GM23338 (cell line): ENCODE data around the gene RTL1. TPM values are rescaled to one million over a fixed set of nuclear protein-coding genes. Genes with fewer than 3 reads are reported as not detected.

Experiments
- ATAC-seq: fragments of 200-7000 bp; cut with Tn5 transposase; 3 replicates; pipeline ENCODE4 v1.9.1; 2020
- DNase-seq: peaks from one replicate; pipeline ENCODE4 v3.0.0-alpha.2; 2015; ENCODE audit warnings: low spot score
- H2AFZ ChIP-seq: fragments of 200-600 bp; sonication (generic); 2 replicates; pipeline ENCODE4 v1.8.0; 2016; ENCODE audit warnings: antibody characterized with exemption, mild to moderate bottlenecking, moderate library complexity
- H3F3A ChIP-seq: fragments of 200-600 bp; sonication (generic); replicated peaks from 2 replicates; pipeline ENCODE4 v1.8.0; 2017; ENCODE audit warnings: antibody characterized with exemption, mixed run types, low read depth
- H3K27ac ChIP-seq: fragments of 200-600 bp; sonication (generic); 2 replicates; pipeline ENCODE4 v1.6.1; 2016; ENCODE audit warnings: low read depth
- H3K27me3 ChIP-seq: fragments of 200-600 bp; sonication (generic); 2 replicates; pipeline ENCODE4 v1.8.0; 2016; ENCODE audit warnings: mild to moderate bottlenecking, mixed run types, moderate library complexity; ENCODE audit not compliant: insufficient read depth
- H3K36me3 ChIP-seq: fragments of 200-600 bp; sonication (generic); 2 replicates; pipeline ENCODE4 v1.8.0; 2016; ENCODE audit warnings: mild to moderate bottlenecking; ENCODE audit not compliant: insufficient read depth
- H3K4me1 ChIP-seq: fragments of 200-600 bp; sonication (generic); 2 replicates; pipeline ENCODE4 v1.8.0; 2016; ENCODE audit warnings: mild to moderate bottlenecking, moderate library complexity; ENCODE audit not compliant: insufficient read depth
- H3K4me2 ChIP-seq: fragments of 200-600 bp; sonication (generic); 2 replicates; pipeline ENCODE4 v1.7.1; 2017; ENCODE audit warnings: mixed run types
- H3K4me3 ChIP-seq: fragments of 200-600 bp; sonication (generic); 2 replicates; pipeline ENCODE4 v1.6.1; 2016; ENCODE audit warnings: mixed run types
- H3K79me2 ChIP-seq: fragments of 200-600 bp; sonication (generic); replicated peaks from 2 replicates; pipeline ENCODE4 v1.8.0; 2017; ENCODE audit warnings: mild to moderate bottlenecking; ENCODE audit not compliant: insufficient read depth
- H3K9me2 ChIP-seq: fragments of 200-600 bp; sonication (generic); 2 replicates; pipeline ENCODE4 v1.8.0; 2017; ENCODE audit not compliant: insufficient read depth
- H4K20me1 ChIP-seq: fragments of 200-600 bp; sonication (generic); replicated peaks from 2 replicates; pipeline ENCODE4 v1.8.0; 2017; ENCODE audit warnings: mild to moderate bottlenecking; ENCODE audit not compliant: insufficient read depth
- H3K27ac Mint-ChIP-seq: 2 replicates; pipeline ENCODE4 v1.8.0; 2020; ENCODE audit warnings: inconsistent platforms, mild to moderate bottlenecking, moderate library complexity, mixed read lengths
- H3K27me3 Mint-ChIP-seq: 3 replicates; pipeline ENCODE4 v1.8.0; 2022; ENCODE audit warnings: low read depth, mild to moderate bottlenecking, moderate library complexity, mixed read lengths, inconsistent platforms; ENCODE audit not compliant: insufficient read depth, poor library complexity
- H3K36me3 Mint-ChIP-seq: 3 replicates; pipeline ENCODE4 v1.8.0; 2021; ENCODE audit warnings: low read depth, mild to moderate bottlenecking, inconsistent platforms, moderate library complexity, mixed read lengths
- H3K4me1 Mint-ChIP-seq: 3 replicates; pipeline ENCODE4 v1.8.0; 2020; ENCODE audit warnings: mild to moderate bottlenecking, inconsistent platforms, mixed read lengths
- H3K4me3 Mint-ChIP-seq: 3 replicates; pipeline ENCODE4 v1.8.0; 2021; ENCODE audit warnings: moderate library complexity, mild to moderate bottlenecking, inconsistent platforms, mixed read lengths
- H3K9me3 Mint-ChIP-seq: 3 replicates; pipeline ENCODE4 v1.8.0; 2020; ENCODE audit warnings: moderate library complexity, mild to moderate bottlenecking, inconsistent platforms, mixed read lengths
- CREB1 ChIP-seq: fragments of 250-450 bp; sonication (Bioruptor Pico); IDR thresholded peaks from 2 replicates; pipeline ENCODE4 v1.5.0; 2020; ENCODE audit warnings: low read depth, mild to moderate bottlenecking, moderate library complexity
- JUNB ChIP-seq: IDR thresholded peaks from one replicate; pipeline ENCODE4 v1.6.1; 2016; ENCODE audit warnings: antibody characterized with exemption; ENCODE audit not compliant: unreplicated experiment
- POLR2AphosphoS5 ChIP-seq: IDR thresholded peaks from 2 replicates; pipeline ENCODE4 v1.6.1; 2016; ENCODE audit warnings: antibody characterized with exemption, low read depth
- STAT1 ChIP-seq: IDR thresholded peaks from one replicate; pipeline ENCODE4 v1.6.1; 2016; ENCODE audit warnings: antibody characterized with exemption; ENCODE audit not compliant: unreplicated experiment
- ZNF114 ChIP-seq: fragments of 250-450 bp; sonication (Bioruptor Pico); IDR thresholded peaks from 2 replicates; pipeline ENCODE4 v1.5.0; 2020; ENCODE audit warnings: mild to moderate bottlenecking, moderate library complexity
- polyA plus RNA-seq: library from polyadenylated mRNA; unstranded; fragments of >200 nt; fragmentation: Nextera tagmentation; extraction: Ambion mirVana; gene quantifications from 2 replicates; pipeline ENCODE4 v1.2.1, GENCODE V29; 2016
- total RNA-seq: library from RNA; depleted of rRNA; stranded (reverse); fragments of >200 nt; shearing (Covaris generic); gene quantifications from 2 replicates; pipeline ENCODE4 v1.2.3, GENCODE V29; 2014
- TF ChIP-seq, protein P1 (sequence below): IDR thresholded peaks from one replicate; pipeline ENCODE4 v1.6.1; 2018; ENCODE audit warnings: antibody characterized with exemption; ENCODE audit not compliant: unreplicated experiment
- TF ChIP-seq, protein P2 (sequence below), 2 experiments: fragments of 200-600 bp in 1 of 2; sonication (generic) in 1 of 2; conservative IDR thresholded peaks; 2 replicates each; pipeline versions ENCODE4 v1.5.1 to v1.6.1; 2016 to 2017; ENCODE audit warnings: antibody characterized with exemption in 2 of 2, low read depth in 2 of 2, mild to moderate bottlenecking in 2 of 2, moderate library complexity in 1 of 2
- TF ChIP-seq, protein P3 (sequence below): IDR thresholded peaks from 2 replicates; pipeline ENCODE4 v1.6.1; 2016; ENCODE audit warnings: antibody characterized with exemption

RTL1 gene
- total and polyA plus RNA-seq, 2 experiments from 2014 or later = not detected

DNA sequence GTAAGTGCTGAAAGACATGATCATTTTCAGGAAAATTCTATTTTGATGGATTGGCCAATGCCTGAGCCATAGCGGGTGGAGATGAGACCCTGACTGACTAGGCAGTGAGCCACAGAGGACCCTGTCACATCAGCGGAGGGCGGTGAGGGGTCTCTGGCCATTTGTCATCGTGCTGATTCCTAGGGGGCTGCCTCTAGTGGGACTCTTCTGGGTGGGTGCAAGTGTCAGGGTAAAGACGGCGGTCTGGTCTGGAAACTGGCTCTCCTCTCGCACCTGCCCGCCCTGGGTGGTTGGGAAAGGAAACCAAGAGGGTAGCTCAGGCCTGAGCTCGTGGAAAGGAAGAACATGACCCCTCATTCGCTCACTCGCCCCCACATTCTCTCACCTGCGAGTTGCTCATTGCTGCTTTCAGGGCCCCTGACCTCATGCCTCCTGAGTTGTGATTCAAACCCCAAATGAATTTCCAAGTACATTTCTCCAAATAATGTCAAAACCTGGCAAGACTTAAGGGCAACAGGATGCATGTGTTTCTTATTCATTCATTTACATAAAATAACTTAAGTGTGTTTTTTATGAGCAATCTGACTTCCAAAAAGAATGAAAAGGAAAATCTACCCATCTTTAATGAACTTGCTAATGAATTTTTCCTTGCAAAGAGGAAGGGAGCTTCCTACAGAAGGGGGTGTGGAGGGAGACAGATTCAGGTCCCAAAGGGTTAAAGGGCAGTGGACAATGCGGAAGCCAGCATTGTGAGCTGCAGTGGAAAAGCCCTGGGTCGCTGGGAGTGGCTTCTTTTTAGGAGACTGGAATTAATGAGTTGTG lies 64.8 kb downstream of the RTL1 start (continued):
- no peak for TF ChIP-seq ZNF114 (CRISPR knock-in tag)
- no peak for TF ChIP-seq CREB1
- TF ChIP-seq, protein P1, sequence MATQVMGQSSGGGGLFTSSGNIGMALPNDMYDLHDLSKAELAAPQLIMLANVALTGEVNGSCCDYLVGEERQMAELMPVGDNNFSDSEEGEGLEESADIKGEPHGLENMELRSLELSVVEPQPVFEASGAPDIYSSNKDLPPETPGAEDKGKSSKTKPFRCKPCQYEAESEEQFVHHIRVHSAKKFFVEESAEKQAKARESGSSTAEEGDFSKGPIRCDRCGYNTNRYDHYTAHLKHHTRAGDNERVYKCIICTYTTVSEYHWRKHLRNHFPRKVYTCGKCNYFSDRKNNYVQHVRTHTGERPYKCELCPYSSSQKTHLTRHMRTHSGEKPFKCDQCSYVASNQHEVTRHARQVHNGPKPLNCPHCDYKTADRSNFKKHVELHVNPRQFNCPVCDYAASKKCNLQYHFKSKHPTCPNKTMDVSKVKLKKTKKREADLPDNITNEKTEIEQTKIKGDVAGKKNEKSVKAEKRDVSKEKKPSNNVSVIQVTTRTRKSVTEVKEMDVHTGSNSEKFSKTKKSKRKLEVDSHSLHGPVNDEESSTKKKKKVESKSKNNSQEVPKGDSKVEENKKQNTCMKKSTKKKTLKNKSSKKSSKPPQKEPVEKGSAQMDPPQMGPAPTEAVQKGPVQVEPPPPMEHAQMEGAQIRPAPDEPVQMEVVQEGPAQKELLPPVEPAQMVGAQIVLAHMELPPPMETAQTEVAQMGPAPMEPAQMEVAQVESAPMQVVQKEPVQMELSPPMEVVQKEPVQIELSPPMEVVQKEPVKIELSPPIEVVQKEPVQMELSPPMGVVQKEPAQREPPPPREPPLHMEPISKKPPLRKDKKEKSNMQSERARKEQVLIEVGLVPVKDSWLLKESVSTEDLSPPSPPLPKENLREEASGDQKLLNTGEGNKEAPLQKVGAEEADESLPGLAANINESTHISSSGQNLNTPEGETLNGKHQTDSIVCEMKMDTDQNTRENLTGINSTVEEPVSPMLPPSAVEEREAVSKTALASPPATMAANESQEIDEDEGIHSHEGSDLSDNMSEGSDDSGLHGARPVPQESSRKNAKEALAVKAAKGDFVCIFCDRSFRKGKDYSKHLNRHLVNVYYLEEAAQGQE = no peak
- no peak for TF ChIP-seq POLR2AphosphoS5
- TF ChIP-seq, protein P2, sequence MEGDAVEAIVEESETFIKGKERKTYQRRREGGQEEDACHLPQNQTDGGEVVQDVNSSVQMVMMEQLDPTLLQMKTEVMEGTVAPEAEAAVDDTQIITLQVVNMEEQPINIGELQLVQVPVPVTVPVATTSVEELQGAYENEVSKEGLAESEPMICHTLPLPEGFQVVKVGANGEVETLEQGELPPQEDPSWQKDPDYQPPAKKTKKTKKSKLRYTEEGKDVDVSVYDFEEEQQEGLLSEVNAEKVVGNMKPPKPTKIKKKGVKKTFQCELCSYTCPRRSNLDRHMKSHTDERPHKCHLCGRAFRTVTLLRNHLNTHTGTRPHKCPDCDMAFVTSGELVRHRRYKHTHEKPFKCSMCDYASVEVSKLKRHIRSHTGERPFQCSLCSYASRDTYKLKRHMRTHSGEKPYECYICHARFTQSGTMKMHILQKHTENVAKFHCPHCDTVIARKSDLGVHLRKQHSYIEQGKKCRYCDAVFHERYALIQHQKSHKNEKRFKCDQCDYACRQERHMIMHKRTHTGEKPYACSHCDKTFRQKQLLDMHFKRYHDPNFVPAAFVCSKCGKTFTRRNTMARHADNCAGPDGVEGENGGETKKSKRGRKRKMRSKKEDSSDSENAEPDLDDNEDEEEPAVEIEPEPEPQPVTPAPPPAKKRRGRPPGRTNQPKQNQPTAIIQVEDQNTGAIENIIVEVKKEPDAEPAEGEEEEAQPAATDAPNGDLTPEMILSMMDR (conservative IDR thresholded peaks at IDR 0.05; ENCODE audit: low read depth in 2 of 2) = no peak
- TF ChIP-seq, protein P3, sequence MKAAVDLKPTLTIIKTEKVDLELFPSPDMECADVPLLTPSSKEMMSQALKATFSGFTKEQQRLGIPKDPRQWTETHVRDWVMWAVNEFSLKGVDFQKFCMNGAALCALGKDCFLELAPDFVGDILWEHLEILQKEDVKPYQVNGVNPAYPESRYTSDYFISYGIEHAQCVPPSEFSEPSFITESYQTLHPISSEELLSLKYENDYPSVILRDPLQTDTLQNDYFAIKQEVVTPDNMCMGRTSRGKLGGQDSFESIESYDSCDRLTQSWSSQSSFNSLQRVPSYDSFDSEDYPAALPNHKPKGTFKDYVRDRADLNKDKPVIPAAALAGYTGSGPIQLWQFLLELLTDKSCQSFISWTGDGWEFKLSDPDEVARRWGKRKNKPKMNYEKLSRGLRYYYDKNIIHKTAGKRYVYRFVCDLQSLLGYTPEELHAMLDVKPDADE = no peak
- no peak for TF ChIP-seq JUNB
- no peak for TF ChIP-seq STAT1

DNA sequence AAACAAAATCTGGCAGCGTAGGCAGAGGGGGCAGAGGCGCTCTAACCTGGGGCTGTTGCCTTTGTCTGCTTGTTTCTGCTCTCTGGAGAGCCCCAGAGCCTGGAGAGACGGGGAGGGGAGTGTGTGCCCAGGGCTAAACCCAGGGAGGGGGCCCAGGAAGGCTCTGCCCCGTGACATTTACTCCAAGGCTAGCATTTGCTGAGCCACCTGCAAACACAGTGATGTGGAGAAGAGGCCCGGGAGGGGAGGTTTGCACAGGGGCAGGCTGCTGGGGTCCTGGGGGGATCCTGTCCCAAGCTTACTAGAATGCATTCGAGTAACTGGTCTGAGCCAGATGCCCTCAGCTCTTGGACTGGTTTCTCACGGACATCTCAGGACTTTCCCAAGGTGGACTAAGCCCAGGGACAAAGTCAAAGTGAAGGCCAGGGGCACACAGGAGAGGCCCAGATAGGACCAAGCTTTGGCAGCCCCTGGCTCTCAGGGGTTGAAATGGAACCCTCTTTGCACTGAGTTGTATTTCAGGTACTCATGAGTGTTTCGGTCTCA lies 65.6 kb downstream of the RTL1 start:
- Histone ChIP-seq H2AFZ (no peak overlapping the region), H3K27ac (no peak overlapping the region), H3K4me3 (no peak overlapping the region), H3K36me3 (no peaks in the 10 kb centered on the region), H3K79me2 (no peaks in the 10 kb centered on the region), H4K20me1 (no peaks in the 10 kb centered on the region), H3F3A (no peaks in the 10 kb centered on the region), H3K4me2 (no peak overlapping the region), H3K27me3 (no peaks in the 10 kb centered on the region), H3K9me2 (no peaks in the 10 kb centered on the region; the same call in 1 of the 2 replicates), H3K4me1 (peaks cover 21% of the 10 kb centered on the region)
- ATAC-seq (no peak), DNase-seq (no peak)
- Mint-ChIP-seq H3K4me1 (peaks cover 47% of the 10 kb centered on the region), H3K27me3 (peaks cover 24% of the 10 kb centered on the region), H3K9me3 (no peaks in the 10 kb centered on the region), H3K27ac (no peak overlapping the region), H3K4me3 (no peak overlapping the region), H3K36me3 (no peaks in the 10 kb centered on the region; the same call in 2 of the 3 replicates)
- TF ChIP-seq, protein P3 = no peak
